Neutrophil (primary cell): Measurements from ENCODE around the gene ERBB2.

Source experiments
- H3K27ac ChIP-seq: fragments of 200-600 bp; sonication (generic); 2 replicates; pipeline ENCODE4 v1.5.1; 2016; ENCODE audit warnings: mild to moderate bottlenecking, moderate library complexity
- H3K27me3 ChIP-seq: fragments of 200-600 bp; sonication (generic); 2 replicates; pipeline ENCODE4 v1.6.0; 2016; ENCODE audit warnings: mild to moderate bottlenecking
- H3K36me3 ChIP-seq: fragments of 200-600 bp; sonication (generic); 2 replicates; pipeline ENCODE4 v1.5.1; 2017
- H3K4me1 ChIP-seq, 2 experiments: fragments of 200-600 bp in 1 of 2; sonication (generic) in 1 of 2; 1 replicate in 1 of 2; 2 replicates in 1 of 2; pipeline versions ENCODE4 v1.5.1 to v1.6.1; 2013 to 2016; ENCODE audit warnings: low read depth in 1 of 2, low read length in 1 of 2, mild to moderate bottlenecking in 1 of 2, moderate library complexity in 1 of 2; ENCODE audit not compliant: control insufficient read depth in 1 of 2, insufficient read depth in 1 of 2
- H3K4me3 ChIP-seq, 2 experiments: fragments of 200-600 bp in 1 of 2; sonication (generic) in 1 of 2; 1 replicate in 1 of 2; 2 replicates in 1 of 2; pipeline ENCODE4 v1.5.1; 2013 to 2016; ENCODE audit warnings: low read depth in 1 of 2, low read length in 1 of 2, mild to moderate bottlenecking in 1 of 2, moderate library complexity in 1 of 2
- H3K9me3 ChIP-seq: fragments of 200-600 bp; sonication (generic); 2 replicates; pipeline ENCODE4 v1.5.1; 2016
- TF ChIP-seq, protein P1 (sequence below): fragments of 200-600 bp; sonication (generic); IDR thresholded peaks from 2 replicates; pipeline ENCODE4 v1.5.1; 2016; ENCODE audit warnings: antibody characterized with exemption

The ERBB2 gene

DNA sequence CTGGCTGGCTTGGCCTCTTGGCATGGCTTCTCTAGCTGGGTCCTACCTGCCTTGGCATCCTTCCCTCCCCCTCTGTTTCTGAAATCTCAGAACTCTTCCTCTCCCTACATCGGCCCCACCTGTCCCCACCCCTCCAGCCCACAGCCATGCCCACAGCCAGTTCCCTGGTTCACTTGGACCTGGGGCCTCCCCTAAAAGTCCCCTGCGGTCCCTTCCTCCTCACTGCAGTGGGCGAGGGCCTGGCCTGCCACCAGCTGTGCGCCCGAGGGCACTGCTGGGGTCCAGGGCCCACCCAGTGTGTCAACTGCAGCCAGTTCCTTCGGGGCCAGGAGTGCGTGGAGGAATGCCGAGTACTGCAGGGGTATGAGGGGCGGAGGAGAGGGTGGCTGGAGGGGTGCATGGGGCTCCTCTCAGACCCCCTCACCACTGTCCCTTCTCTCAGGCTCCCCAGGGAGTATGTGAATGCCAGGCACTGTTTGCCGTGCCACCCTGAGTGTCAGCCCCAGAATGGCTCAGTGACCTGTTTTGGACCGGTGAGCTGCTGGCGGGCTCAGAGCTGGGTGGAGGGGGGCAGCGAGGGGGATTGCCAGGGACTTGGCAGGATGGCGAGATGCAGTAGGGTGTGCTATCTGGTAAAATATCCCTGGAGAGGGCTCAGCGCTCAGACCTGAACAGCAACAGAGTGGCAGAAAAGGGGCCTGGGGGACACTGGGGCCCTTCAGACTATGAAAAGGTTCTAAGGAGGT lies 16.4 kb downstream of the ERBB2 start:
- H3K9me3 ChIP-seq, result no peaks in the 10 kb centered on the region
- TF ChIP-seq, protein P1, sequence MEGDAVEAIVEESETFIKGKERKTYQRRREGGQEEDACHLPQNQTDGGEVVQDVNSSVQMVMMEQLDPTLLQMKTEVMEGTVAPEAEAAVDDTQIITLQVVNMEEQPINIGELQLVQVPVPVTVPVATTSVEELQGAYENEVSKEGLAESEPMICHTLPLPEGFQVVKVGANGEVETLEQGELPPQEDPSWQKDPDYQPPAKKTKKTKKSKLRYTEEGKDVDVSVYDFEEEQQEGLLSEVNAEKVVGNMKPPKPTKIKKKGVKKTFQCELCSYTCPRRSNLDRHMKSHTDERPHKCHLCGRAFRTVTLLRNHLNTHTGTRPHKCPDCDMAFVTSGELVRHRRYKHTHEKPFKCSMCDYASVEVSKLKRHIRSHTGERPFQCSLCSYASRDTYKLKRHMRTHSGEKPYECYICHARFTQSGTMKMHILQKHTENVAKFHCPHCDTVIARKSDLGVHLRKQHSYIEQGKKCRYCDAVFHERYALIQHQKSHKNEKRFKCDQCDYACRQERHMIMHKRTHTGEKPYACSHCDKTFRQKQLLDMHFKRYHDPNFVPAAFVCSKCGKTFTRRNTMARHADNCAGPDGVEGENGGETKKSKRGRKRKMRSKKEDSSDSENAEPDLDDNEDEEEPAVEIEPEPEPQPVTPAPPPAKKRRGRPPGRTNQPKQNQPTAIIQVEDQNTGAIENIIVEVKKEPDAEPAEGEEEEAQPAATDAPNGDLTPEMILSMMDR, result no peak
- no peak overlapping the region for H3K4me3 ChIP-seq
- no peaks in the 10 kb centered on the region for H3K4me1 ChIP-seq
- no peak overlapping the region for H3K27ac ChIP-seq
- H3K36me3 ChIP-seq, result no peaks in the 10 kb centered on the region
- H3K27me3 ChIP-seq, result no peaks in the 10 kb centered on the region

DNA sequence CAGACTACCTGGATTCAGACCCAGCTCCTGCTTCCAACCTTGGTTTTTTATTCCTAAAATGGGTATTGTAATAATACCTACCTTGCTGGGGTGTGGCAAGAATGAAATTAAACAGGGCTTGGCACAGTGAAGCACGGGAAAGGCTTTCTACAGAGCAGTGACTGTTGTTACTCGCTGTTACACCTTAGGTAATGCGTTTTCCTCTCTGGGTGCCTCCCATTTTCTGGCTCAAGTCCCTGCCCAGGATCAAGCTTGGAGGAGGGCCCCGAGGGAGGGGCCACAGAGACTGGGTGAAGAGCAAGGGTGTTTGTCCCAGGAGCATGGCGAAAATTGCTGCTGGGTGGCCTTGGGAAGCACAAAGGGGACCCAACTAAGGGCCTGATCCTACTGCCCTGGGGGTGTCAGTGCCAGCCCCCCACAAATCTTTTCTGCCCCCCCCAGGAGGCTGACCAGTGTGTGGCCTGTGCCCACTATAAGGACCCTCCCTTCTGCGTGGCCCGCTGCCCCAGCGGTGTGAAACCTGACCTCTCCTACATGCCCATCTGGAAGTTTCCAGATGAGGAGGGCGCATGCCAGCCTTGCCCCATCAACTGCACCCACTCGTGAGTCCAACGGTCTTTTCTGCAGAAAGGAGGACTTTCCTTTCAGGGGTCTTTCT lies 17.1 kb downstream of the ERBB2 start:
- Histone ChIP-seq H3K4me1 (no peaks in the 10 kb centered on the region), H3K4me3 (no peak overlapping the region), H3K27me3 (no peaks in the 10 kb centered on the region), H3K36me3 (no peaks in the 10 kb centered on the region), H3K9me3 (no peaks in the 10 kb centered on the region), H3K27ac (no peak overlapping the region)
- TF ChIP-seq, protein P1, result no peak

DNA sequence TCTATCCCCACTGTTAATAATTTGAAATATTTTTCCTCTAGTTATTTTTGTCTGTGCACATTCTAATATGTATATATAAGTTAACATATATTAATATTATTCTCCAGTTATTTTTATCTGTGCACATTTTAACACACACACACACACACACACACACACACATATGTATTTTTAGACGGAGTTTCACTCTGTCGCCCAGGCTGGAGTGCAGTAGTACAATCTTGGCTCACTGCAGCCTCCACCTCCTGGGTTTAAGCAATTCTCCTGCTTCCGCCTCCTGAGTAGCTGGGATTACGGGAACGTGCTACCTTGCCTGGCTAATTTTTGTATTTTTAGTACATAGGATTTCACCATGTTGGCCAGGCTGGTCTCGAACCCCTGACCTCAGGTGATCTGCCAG lies 17.8 kb downstream of the ERBB2 start:
- no peaks in the 10 kb centered on the region for H3K36me3 ChIP-seq
- TF ChIP-seq, protein P1, result no peak
- no peaks in the 10 kb centered on the region for H3K4me1 ChIP-seq
- H3K27ac ChIP-seq, result no peak overlapping the region
- no peaks in the 10 kb centered on the region for H3K27me3 ChIP-seq
- H3K4me3 ChIP-seq, result no peak overlapping the region
- no peaks in the 10 kb centered on the region for H3K9me3 ChIP-seq

DNA sequence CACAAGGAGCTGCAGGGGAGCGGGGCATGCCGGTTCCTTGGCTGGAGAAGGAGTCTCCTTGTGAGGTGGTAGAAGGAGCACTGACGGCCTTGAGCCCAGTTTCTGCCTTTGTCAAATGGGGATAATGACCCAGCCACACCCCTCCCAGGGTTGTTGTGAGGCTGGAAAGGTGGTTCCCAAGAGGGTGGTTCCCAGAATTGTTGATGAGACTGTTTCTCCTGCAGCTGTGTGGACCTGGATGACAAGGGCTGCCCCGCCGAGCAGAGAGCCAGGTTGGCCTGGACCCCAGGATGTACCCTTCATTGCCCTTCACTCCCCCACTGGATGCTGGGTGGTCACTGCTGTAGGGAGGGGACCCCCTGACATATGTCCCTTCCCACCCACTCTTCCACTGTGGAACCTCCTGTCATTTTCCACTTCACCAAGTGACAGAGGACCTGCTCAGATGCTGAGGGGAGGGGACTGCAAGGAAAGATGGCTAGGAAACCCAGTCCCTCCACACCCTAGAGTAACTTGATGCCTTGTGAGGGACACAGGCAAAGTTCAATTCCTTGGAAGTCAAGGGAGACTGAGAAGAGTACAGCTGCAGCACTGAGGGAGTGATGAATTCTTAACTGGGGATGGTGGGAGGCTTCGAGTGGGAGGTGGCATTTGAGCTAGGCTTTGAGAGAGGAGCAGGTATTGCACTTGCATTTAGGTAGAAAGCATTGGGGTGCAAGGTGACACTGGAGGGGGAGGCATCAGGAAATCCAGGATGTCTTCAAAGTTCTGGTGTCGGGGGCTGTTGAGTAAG lies 19.9 kb downstream of the ERBB2 start:
- Histone ChIP-seq H3K4me1 (no peaks in the 10 kb centered on the region), H3K36me3 (no peaks in the 10 kb centered on the region), H3K4me3 (no peak overlapping the region), H3K27me3 (no peaks in the 10 kb centered on the region), H3K9me3 (no peaks in the 10 kb centered on the region), H3K27ac (no peak overlapping the region)
- TF ChIP-seq, protein P1, result no peak

DNA sequence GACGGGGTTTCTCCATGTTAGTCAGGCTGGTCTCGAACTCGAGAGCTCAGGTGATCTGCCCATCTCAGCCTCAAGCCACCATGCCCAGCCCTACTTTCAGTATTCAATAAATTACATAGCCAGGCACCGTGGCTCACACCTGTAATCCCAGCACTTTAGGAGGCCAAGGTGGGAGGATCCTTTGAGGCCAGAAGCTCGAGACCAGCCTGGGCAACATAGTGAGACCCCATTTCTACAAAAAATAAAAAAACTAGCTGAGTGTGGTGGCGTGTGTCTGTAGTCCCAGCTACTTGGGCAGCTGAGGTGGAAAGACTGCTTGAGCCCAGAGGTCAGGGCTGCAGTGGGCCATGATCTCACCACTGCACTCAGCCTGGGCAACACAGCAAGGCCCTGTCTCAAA lies 22.2 kb downstream of the ERBB2 start:
- Histone ChIP-seq H3K36me3 (peaks cover 7% of the 10 kb centered on the region), H3K27ac (no peak overlapping the region)

More for the DNA sequence above, 22.2 kb downstream of the ERBB2 start:
- Histone ChIP-seq H3K4me1 (no peaks in the 10 kb centered on the region), H3K27me3 (no peaks in the 10 kb centered on the region), H3K9me3 (no peaks in the 10 kb centered on the region), H3K4me3 (no peak overlapping the region)
- TF ChIP-seq, protein P1, result no peak
